GM18517 (cell line): Measurements from ENCODE around the gene ZNF132.
A peak's percentile ranks its signal among the peaks of the same experiment; 100 is the strongest.
"Not testable (repeated sequence)": the region's sequence is repeated elsewhere in the genome, so short reads cannot be mapped to it uniquely, and the experiment has no call there.

Source experiments
- ATAC-seq: cut with Tn5 transposase; IDR thresholded peaks from one replicate; pipeline ENCODE4 v1.9.1; 2021; ENCODE audit warnings: mild to moderate bottlenecking, moderate library complexity; ENCODE audit not compliant: unreplicated experiment

ZNF132 gene

GRCh38 chr19:58468216-58468839 is 28.4 kb upstream of the ZNF132 start:
- no peak for ATAC-seq

GRCh38 chr19:58466760-58467589 is 27.0 kb upstream of the ZNF132 start, which contains the start of gene ZNF324:
TSS of gene ZNF324 (plus strand) at chr19:58467080. CDS start at chr19:58469186, 2,106 bp downstream.
- peak; percentile 78 for ATAC-seq

- no peak for ATAC-seq
These were observed 26.3 kb upstream of the ZNF132 start for GRCh38 chr19:58466089-58466759.

- ATAC-seq, result no peak
These were observed 20.1 kb upstream of the ZNF132 start for GRCh38 chr19:58460039-58460438.

- no peak for ATAC-seq
These were observed 16.2 kb upstream of the ZNF132 start for GRCh38 chr19:58456111-58456510.

GRCh38 chr19:58455306-58455705 is 15.4 kb upstream of the ZNF132 start:
- ATAC-seq, result no peak

- no peak for ATAC-seq
These were observed 13.8 kb upstream of the ZNF132 start for GRCh38 chr19:58453743-58454142.

GRCh38 chr19:58451358-58452101 is 11.6 kb upstream of the ZNF132 start, which contains the start of gene ZNF324B:
TSS of gene ZNF324B (plus strand) at chr19:58451622. CDS start at chr19:58453702, 2,080 bp downstream.
- peak; percentile 92 for ATAC-seq

GRCh38 chr19:58450856-58451357 is 11.0 kb upstream of the ZNF132 start:
- ATAC-seq, result no peak

- not testable (repeated sequence) for ATAC-seq
These were observed 10.0 kb upstream of the ZNF132 start for GRCh38 chr19:58449980-58450379.

- not testable (repeated sequence) for ATAC-seq
These were observed 8.9 kb upstream of the ZNF132 start for GRCh38 chr19:58448860-58449259.

- ATAC-seq, result not testable (repeated sequence)
These were observed 3.0 kb upstream of the ZNF132 start for GRCh38 chr19:58442986-58443385.

GRCh38 chr19:58440556-58440955 is 603 bp upstream of the ZNF132 start:
- no peak for ATAC-seq

- ATAC-seq, result no peak
These were observed 5.7 kb downstream of the ZNF132 start for GRCh38 chr19:58434217-58434616.

- no peak for ATAC-seq
These were observed 10.2 kb downstream of the ZNF132 start for GRCh38 chr19:58429745-58430144.

- no peak for ATAC-seq
These were observed 11.3 kb downstream of the ZNF132 start for GRCh38 chr19:58428617-58429016.

GRCh38 chr19:58417071-58417470 is 22.9 kb downstream of the ZNF132 start:
- no peak for ATAC-seq

- no peak for ATAC-seq
These were observed 23.3 kb downstream of the ZNF132 start for GRCh38 chr19:58416604-58417003.

GRCh38 chr19:58409010-58409790 is 30.8 kb downstream of the ZNF132 start:
- ATAC-seq, result no peak
